SKM-1 treated with dmso at 0.1 percent for 144 hours (cell line): Measurements from ENCODE around the gene GABRG3.

Experiments used
- DNase-seq: peaks from one replicate; lab custom pipeline; 2025; ENCODE audit not compliant: unreplicated experiment; lab: John Stamatoyannopoulos, UW

The GABRG3 gene

GRCh38 chr15:27094235-27094634, 123.3 kb downstream of the GABRG3 start:
- DNase-seq, result no peak

- no peak for DNase-seq
Measured at GRCh38 chr15:27095886-27096624, 125.1 kb downstream of the GABRG3 start.

- DNase-seq, result no peak
Measured at GRCh38 chr15:27097506-27097905, 126.5 kb downstream of the GABRG3 start.

- DNase-seq, result no peak
Measured at GRCh38 chr15:27101982-27102381, 131.0 kb downstream of the GABRG3 start.

GRCh38 chr15:27111323-27111722, 140.3 kb downstream of the GABRG3 start:
- no peak for DNase-seq

GRCh38 chr15:27114473-27114872, 143.5 kb downstream of the GABRG3 start:
- no peak for DNase-seq

- no peak for DNase-seq
Measured at GRCh38 chr15:27119695-27120266, 148.8 kb downstream of the GABRG3 start.

- DNase-seq, result no peak
Measured at GRCh38 chr15:27121672-27122071, 150.7 kb downstream of the GABRG3 start.

- no peak for DNase-seq
Measured at GRCh38 chr15:27123291-27123690, 152.3 kb downstream of the GABRG3 start.

GRCh38 chr15:27123808-27124207, 152.8 kb downstream of the GABRG3 start:
- DNase-seq, result no peak

- DNase-seq, result no peak
Measured at GRCh38 chr15:27124287-27124871, 153.4 kb downstream of the GABRG3 start.

- no peak for DNase-seq
Measured at GRCh38 chr15:27125185-27125584, 154.2 kb downstream of the GABRG3 start.

GRCh38 chr15:27126449-27126848, 155.5 kb downstream of the GABRG3 start:
- no peak for DNase-seq

GRCh38 chr15:27127815-27128570, 157.0 kb downstream of the GABRG3 start:
- no peak for DNase-seq

- peak; percentile 25 for DNase-seq
Measured at GRCh38 chr15:27133249-27133648, 162.3 kb downstream of the GABRG3 start.

GRCh38 chr15:27134481-27134880, 163.5 kb downstream of the GABRG3 start:
- DNase-seq, result no peak

- DNase-seq, result no peak
Measured at GRCh38 chr15:27135151-27135550, 164.2 kb downstream of the GABRG3 start.

- no peak for DNase-seq
Measured at GRCh38 chr15:27137127-27137526, 166.1 kb downstream of the GABRG3 start.

GRCh38 chr15:27165590-27165989, 194.6 kb downstream of the GABRG3 start:
- no peak for DNase-seq

- no peak for DNase-seq
Measured at GRCh38 chr15:27166917-27167316, 195.9 kb downstream of the GABRG3 start.

GRCh38 chr15:27167738-27168137, 196.8 kb downstream of the GABRG3 start:
- no peak for DNase-seq

- no peak for DNase-seq
Measured at GRCh38 chr15:27170851-27171250, 199.9 kb downstream of the GABRG3 start.
